ENCODE data around the gene SYNM.

DNA sequence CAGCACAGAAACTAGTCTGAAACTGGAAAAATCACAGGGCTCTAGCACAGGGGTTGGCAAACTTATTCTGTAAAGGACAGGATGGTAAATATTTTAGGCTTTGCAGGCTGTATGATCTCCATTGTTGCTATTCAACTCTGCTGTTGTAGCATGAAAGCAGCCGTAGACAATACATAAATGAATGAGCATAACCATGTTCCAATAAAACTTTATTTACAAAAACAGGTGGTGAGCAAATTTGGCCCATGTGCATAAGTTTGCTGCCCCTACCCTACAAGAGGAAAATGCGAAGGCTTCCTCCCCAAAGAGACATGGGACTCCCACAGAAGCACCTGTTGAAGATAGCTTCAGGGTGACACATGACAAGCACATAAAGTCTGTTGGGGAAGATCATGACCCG is 59.2 kb downstream of the SYNM start:
- TF ChIP-seq CTCF (conservative IDR thresholded peaks at IDR 0.05) (no peak), ZFX (IDR thresholded peaks at IDR 0.05) (no peak)
